Measurements from ENCODE around the gene RMI2. TPM values are rescaled to one million over a fixed set of nuclear protein-coding genes. Genes with fewer than 3 reads are reported as not detected.

The RMI2 gene
- total RNA-seq, 1 experiment from 2014 or later: 45.2 TPM

GRCh38 chr16:11323551-11324336 is 21.5 kb upstream of the RMI2 start:
- H3K27me3 ChIP-seq (ENCODE audit: low read length): no peaks in the 10 kb centered on the region
- H3K27ac ChIP-seq (ENCODE audit: low read length): no peak overlapping the region
- H3K4me2 ChIP-seq (ENCODE audit: low read depth, low read length, poor library complexity, severe bottlenecking): no peak overlapping the region
- H2AFZ ChIP-seq (ENCODE audit: low read length): no peak overlapping the region
- DNase-seq: no peak
- H3K4me3 ChIP-seq (ENCODE audit: low read length): no peak overlapping the region
- peaks cover under 1% of the 10 kb centered on the region; the same call in 1 of the 2 replicates for H4K20me1 ChIP-seq (ENCODE audit: insufficient read depth, low read depth, low read length)
- H3K36me3 ChIP-seq (ENCODE audit: insufficient read depth, low read length): no peaks in the 10 kb centered on the region
- no peaks in the 10 kb centered on the region for H3K79me2 ChIP-seq (ENCODE audit: low read length)
- no peaks in the 10 kb centered on the region for H3K9me2 ChIP-seq (replicated peaks; ENCODE audit: insufficient read depth, low read length)
- H3K4me1 ChIP-seq (ENCODE audit: low read length): peaks cover 35% of the 10 kb centered on the region
- H3K9me3 ChIP-seq (ENCODE audit: low read length): no peaks in the 10 kb centered on the region
- H3K9ac ChIP-seq (ENCODE audit: low read length): no peak overlapping the region

DNA sequence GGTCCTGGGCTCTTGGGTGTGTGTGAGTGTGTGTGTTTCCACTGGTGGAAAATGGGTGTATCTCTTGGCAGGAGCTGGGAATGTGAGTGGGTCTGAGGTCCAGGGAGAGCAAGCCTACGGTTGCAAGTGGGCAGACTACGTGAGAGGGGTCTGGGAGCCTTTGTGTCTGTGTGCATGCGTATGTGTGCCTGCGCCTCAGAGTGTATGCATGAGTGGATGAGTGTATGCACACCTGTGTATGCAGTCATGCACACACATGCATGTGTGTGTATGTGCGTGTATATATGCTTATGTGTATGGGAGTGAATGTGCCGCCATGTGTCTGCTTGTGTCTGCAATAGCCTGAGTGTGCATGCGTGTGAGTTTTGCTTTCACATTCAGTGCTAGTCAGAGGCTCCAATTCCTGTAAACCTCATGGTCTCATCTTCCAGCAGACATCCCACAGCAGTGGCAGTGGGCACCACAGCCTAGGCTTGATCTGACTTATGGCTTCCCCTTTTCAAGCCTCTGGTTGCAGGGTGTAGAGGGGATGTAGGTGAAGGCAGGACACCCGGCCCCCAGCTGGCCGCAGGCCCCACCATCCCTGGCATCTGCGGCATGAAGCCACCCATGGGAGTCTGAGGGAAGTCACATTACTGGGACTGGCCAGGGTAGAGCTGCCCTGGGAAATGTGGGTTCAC is 19.7 kb upstream of the RMI2 start:
- H3K4me2 ChIP-seq (ENCODE audit: low read depth, low read length, poor library complexity, severe bottlenecking): no peak overlapping the region
- H3K4me1 ChIP-seq (ENCODE audit: low read length): peaks cover 44% of the 10 kb centered on the region
- H3K9me3 ChIP-seq (ENCODE audit: low read length): no peaks in the 10 kb centered on the region
- H3K27me3 ChIP-seq (ENCODE audit: low read length): no peaks in the 10 kb centered on the region
- DNase-seq: peak; percentile 61
- H3K36me3 ChIP-seq (ENCODE audit: insufficient read depth, low read length): no peaks in the 10 kb centered on the region
- no peaks in the 10 kb centered on the region for H3K9me2 ChIP-seq (replicated peaks; ENCODE audit: insufficient read depth, low read length)
- H3K9ac ChIP-seq (ENCODE audit: low read length): no peak overlapping the region
- H4K20me1 ChIP-seq (ENCODE audit: insufficient read depth, low read depth, low read length): peaks cover 7% of the 10 kb centered on the region
- no peak overlapping the region for H2AFZ ChIP-seq (ENCODE audit: low read length)
- H3K27ac ChIP-seq (ENCODE audit: low read length): no peak overlapping the region
- no peak overlapping the region for H3K4me3 ChIP-seq (ENCODE audit: low read length)
- no peaks in the 10 kb centered on the region for H3K79me2 ChIP-seq (ENCODE audit: low read length)

DNA sequence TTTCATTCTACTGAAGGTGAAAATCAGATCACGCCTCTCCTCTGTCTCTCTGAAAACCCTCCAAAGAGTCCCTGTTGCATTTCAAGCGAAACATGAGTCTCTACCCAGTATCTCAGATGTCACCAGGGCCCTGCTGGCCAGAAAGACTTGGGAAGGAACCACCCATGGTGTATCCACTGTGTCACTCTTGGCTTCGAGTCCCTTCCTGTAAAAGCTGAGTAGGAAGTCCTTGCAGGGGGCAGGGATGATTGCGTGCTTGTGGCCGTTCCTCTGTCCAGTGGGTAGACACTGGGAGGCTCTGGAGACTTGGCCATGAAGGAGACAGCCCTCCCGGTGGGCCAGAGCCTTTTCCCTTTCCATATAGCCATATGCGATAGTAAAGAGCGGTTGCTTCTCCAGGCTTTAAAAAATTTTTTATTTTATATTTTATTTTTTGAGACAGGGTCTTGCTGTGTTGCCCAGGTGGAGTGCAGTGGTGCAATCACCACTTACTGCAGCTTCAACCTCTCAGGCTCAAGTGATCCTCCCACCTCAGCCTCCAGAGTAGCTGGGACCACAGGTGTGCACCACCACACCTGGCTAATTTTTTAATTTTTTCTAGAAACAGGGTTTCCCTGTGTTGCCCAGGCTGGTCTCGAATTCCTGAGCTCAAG is 19.0 kb upstream of the RMI2 start:
- no peak for DNase-seq
- Histone ChIP-seq H3K9me3 (ENCODE audit: low read length) (no peaks in the 10 kb centered on the region), H3K79me2 (ENCODE audit: low read length) (no peaks in the 10 kb centered on the region), H3K27me3 (ENCODE audit: low read length) (peaks cover 3% of the 10 kb centered on the region; the same call in 1 of the 2 replicates), H2AFZ (ENCODE audit: low read length) (no peak overlapping the region), H3K9me2 (replicated peaks; ENCODE audit: insufficient read depth, low read length) (no peaks in the 10 kb centered on the region), H3K9ac (ENCODE audit: low read length) (no peak overlapping the region), H3K4me2 (ENCODE audit: low read depth, low read length, poor library complexity, severe bottlenecking) (no peak overlapping the region), H3K36me3 (ENCODE audit: insufficient read depth, low read length) (no peaks in the 10 kb centered on the region), H3K27ac (ENCODE audit: low read length) (no peak overlapping the region), H4K20me1 (ENCODE audit: insufficient read depth, low read depth, low read length) (peaks cover 7% of the 10 kb centered on the region), H3K4me3 (ENCODE audit: low read length) (no peak overlapping the region), H3K4me1 (ENCODE audit: low read length) (peaks cover 41% of the 10 kb centered on the region)

DNA sequence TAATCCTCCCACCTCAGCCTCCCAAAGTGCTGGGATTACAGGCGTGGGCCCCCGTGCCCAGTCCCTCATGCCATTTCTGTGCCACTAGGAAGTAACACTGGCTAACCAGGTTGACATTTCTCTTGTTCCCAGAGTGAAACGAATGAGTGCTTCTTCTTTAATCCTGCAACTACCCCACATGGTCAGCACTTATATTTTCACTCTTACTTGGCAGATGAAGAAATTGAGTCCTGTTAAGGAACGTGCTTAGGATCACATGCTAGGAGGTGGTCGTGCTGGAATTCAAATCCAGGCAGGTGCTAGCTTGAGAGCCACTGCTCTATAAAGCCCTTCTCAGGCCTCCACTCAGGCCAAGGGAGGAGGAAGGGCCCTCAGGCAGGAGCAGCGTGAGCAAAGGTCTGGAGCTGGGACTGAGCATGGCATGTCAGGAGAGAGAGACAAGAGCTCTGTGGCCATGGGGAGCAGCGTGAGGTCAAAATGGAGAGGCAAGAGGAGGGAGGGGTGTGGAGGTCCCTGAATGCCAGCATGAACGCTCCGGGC is 18.5 kb upstream of the RMI2 start:
- Histone ChIP-seq H4K20me1 (ENCODE audit: insufficient read depth, low read depth, low read length) (peaks cover 7% of the 10 kb centered on the region), H3K27me3 (ENCODE audit: low read length) (peaks cover 3% of the 10 kb centered on the region; the same call in 1 of the 2 replicates), H3K4me3 (ENCODE audit: low read length) (no peak overlapping the region), H3K9me3 (ENCODE audit: low read length) (no peaks in the 10 kb centered on the region), H3K79me2 (ENCODE audit: low read length) (no peaks in the 10 kb centered on the region), H3K9me2 (replicated peaks; ENCODE audit: insufficient read depth, low read length) (no peaks in the 10 kb centered on the region), H3K9ac (ENCODE audit: low read length) (no peak overlapping the region), H3K4me1 (ENCODE audit: low read length) (peaks cover 39% of the 10 kb centered on the region), H3K36me3 (ENCODE audit: insufficient read depth, low read length) (no peaks in the 10 kb centered on the region), H3K27ac (ENCODE audit: low read length) (no peak overlapping the region), H3K4me2 (ENCODE audit: low read depth, low read length, poor library complexity, severe bottlenecking) (no peak overlapping the region), H2AFZ (ENCODE audit: low read length) (no peak overlapping the region)
- no peak for DNase-seq

DNA sequence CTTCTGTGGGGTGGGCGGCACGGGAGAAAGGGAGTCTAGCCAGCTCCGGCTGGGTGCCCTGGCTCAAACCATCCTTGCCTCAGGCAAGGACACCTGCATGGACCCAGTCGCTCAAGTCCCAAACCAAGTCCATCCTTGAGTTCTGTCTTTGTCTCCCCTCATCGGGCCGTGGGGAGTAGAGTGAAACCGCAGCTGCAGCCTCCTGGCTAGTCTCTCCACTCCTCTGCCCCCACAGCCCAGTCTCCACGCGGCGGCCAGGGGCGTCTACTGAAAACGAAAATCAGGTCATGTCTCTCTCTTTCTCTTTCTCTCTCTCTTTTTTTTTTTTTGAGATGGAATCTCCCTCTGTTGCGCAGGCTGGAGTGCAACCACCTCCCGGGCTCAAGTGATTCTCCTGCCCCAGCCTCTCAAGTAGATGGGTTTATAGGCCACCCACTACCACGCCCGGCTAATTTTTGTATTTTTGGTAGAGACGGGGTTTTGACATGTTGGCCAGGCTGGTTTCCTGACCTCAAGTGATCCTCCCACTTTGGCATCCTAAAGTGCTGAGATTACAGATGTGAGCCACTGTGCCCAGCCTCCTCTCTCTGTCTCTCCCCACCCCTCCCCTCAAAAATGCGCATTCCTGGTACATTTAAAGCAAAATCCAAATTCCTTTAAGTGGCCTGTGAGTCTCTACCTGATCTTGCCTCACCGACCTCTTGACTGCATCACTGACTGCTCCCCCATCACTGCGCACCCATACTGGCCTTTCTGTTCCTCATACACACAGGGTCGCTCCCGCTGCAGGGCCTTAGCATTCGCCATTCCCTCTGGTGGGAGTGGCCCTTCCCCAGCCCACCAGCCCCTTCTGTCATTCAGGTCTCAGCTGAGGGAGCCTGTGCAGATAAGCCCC is 17.7 kb upstream of the RMI2 start:
- peaks cover 3% of the 10 kb centered on the region; the same call in 1 of the 2 replicates for H3K27me3 ChIP-seq (ENCODE audit: low read length)
- H2AFZ ChIP-seq (ENCODE audit: low read length): no peak overlapping the region
- H3K36me3 ChIP-seq (ENCODE audit: insufficient read depth, low read length): no peaks in the 10 kb centered on the region
- no peak overlapping the region for H3K27ac ChIP-seq (ENCODE audit: low read length)
- no peaks in the 10 kb centered on the region for H3K9me3 ChIP-seq (ENCODE audit: low read length)
- H3K4me3 ChIP-seq (ENCODE audit: low read length): no peak overlapping the region
- peaks cover 7% of the 10 kb centered on the region for H4K20me1 ChIP-seq (ENCODE audit: insufficient read depth, low read depth, low read length)
- peak; percentile 40 for DNase-seq
- peaks cover 39% of the 10 kb centered on the region for H3K4me1 ChIP-seq (ENCODE audit: low read length)
- H3K79me2 ChIP-seq (ENCODE audit: low read length): no peaks in the 10 kb centered on the region
- H3K4me2 ChIP-seq (ENCODE audit: low read depth, low read length, poor library complexity, severe bottlenecking): peak overlapping the region; percentile 76
- H3K9ac ChIP-seq (ENCODE audit: low read length): no peak overlapping the region
- no peaks in the 10 kb centered on the region for H3K9me2 ChIP-seq (replicated peaks; ENCODE audit: insufficient read depth, low read length)

DNA sequence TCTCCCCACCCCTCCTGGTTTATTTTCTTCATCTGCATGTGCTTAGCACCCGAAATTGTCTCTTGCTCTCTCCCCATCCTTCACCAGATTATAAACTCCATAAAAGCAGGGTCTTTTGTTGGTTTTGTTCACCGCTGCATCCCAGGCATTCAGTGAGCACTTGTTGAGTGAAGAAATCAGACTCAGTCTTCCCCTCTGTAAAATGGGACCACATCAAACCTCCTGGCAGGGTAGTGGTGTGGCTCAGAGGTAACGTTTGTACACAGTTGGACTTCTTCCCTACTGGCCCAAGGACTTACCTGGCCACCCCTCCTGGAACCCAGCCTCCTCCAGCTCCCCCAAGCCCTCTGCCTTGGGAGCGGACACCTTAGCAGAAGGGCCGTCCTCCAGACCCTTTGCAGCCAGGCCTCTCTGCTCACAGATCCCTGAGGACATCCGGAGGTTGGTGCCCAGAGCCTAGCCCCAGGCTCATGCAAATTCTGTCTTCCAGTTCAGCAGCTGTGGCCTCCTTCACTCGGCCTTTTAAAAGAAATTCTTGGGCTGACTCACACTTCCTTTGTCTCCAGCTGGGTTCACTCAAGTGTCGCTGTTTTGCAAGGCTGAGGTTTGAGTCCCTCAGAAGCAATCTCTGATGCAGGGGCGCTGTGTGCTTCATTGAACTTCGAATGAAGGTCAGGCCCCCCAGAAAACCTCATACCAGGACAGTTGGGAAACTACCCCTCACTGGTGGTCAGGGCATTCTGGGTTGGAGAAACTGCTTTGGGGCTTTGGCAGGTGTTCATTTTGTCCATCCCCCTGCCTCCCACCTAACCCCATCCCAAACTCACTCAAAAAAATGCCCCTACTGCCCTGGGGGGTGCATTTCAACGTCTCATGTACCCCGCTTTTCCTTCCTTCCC is 16.8 kb upstream of the RMI2 start:
- DNase-seq: peak; percentile 97
- peaks cover 7% of the 10 kb centered on the region for H4K20me1 ChIP-seq (ENCODE audit: insufficient read depth, low read depth, low read length)
- H3K4me2 ChIP-seq (ENCODE audit: low read depth, low read length, poor library complexity, severe bottlenecking): peak overlapping the region; percentile 76
- H3K4me1 ChIP-seq (ENCODE audit: low read length): peaks cover 39% of the 10 kb centered on the region
- H3K9ac ChIP-seq (ENCODE audit: low read length): 0 out of 2 replicates have a peak overlapping the region, but pooled peaks have one; percentile 8
- peak overlapping the region; percentile 49; the same call in 1 of the 2 replicates for H3K27ac ChIP-seq (ENCODE audit: low read length)
- no peak overlapping the region for H2AFZ ChIP-seq (ENCODE audit: low read length)
- H3K9me3 ChIP-seq (ENCODE audit: low read length): no peaks in the 10 kb centered on the region
- peaks cover 3% of the 10 kb centered on the region; the same call in 1 of the 2 replicates for H3K27me3 ChIP-seq (ENCODE audit: low read length)
- H3K9me2 ChIP-seq (replicated peaks; ENCODE audit: insufficient read depth, low read length): no peaks in the 10 kb centered on the region
- H3K4me3 ChIP-seq (ENCODE audit: low read length): peak overlapping the region; percentile 55
- no peaks in the 10 kb centered on the region for H3K79me2 ChIP-seq (ENCODE audit: low read length)
- no peaks in the 10 kb centered on the region for H3K36me3 ChIP-seq (ENCODE audit: insufficient read depth, low read length)

DNA sequence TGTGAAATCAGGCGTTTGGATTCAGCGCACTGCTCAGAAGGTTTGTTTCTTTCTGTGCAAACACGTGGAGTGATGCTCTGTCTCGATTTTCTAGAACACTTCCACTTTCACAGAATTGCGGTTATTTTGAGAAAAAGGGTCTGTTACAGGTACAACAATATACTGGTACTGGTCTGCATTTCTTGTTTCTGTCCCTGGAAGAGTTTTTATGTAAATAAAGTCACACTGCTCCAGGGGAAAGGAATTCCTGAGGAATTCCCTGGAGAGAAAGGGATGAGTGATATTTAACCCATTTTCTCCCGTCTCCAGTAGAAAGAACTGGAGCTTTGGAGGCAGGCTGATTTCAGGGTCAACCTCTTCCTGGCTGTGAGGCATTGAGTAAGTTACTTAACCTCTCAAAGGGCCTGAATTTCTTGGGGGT is 16.2 kb upstream of the RMI2 start:
- peak overlapping the region; percentile 49; the same call in 1 of the 2 replicates for H3K27ac ChIP-seq (ENCODE audit: low read length)
- peaks cover 3% of the 10 kb centered on the region; the same call in 1 of the 2 replicates for H3K27me3 ChIP-seq (ENCODE audit: low read length)
- peak overlapping the region; percentile 76 for H3K4me2 ChIP-seq (ENCODE audit: low read depth, low read length, poor library complexity, severe bottlenecking)
- DNase-seq: peak; percentile 73
- H2AFZ ChIP-seq (ENCODE audit: low read length): no peak overlapping the region
- H3K4me3 ChIP-seq (ENCODE audit: low read length): peak overlapping the region; percentile 55
- H3K36me3 ChIP-seq (ENCODE audit: insufficient read depth, low read length): no peaks in the 10 kb centered on the region
- no peaks in the 10 kb centered on the region for H3K79me2 ChIP-seq (ENCODE audit: low read length)
- H4K20me1 ChIP-seq (ENCODE audit: insufficient read depth, low read depth, low read length): peaks cover 7% of the 10 kb centered on the region
- no peaks in the 10 kb centered on the region for H3K9me3 ChIP-seq (ENCODE audit: low read length)
- peaks cover 39% of the 10 kb centered on the region for H3K4me1 ChIP-seq (ENCODE audit: low read length)
- no peaks in the 10 kb centered on the region for H3K9me2 ChIP-seq (replicated peaks; ENCODE audit: insufficient read depth, low read length)
- 0 out of 2 replicates have a peak overlapping the region, but pooled peaks have one; percentile 8 for H3K9ac ChIP-seq (ENCODE audit: low read length)
